ENCODE measurements around the gene STAT1. TPM values are rescaled to one million over a fixed set of nuclear protein-coding genes. Genes with fewer than 3 reads are reported as not detected.

The STAT1 gene
- total RNA-seq, 4 donors from 2014 or later: 46.5 to 108 (median 67.2) TPM

- Histone ChIP-seq H3K36me3 (no peaks in the 10 kb centered on the region), H3K4me1 (no peaks in the 10 kb centered on the region), H3K27me3 (no peaks in the 10 kb centered on the region), H3K9me3 (no peaks in the 10 kb centered on the region), H3K27ac (no peak overlapping the region), H3K4me3 (no peak overlapping the region)
- no peak for TF ChIP-seq CTCF (IDR thresholded peaks at IDR 0.05)
- TF ChIP-seq POLR2A (IDR thresholded peaks at IDR 0.05): no peak
- DNase-seq: no peak
Observed at GRCh38 chr2:191031256-191031655, 17.3 kb upstream of the STAT1 start.

- Histone ChIP-seq H3K27me3 (no peaks in the 10 kb centered on the region), H3K4me1 (no peaks in the 10 kb centered on the region), H3K27ac (no peak overlapping the region), H3K9me3 (no peaks in the 10 kb centered on the region), H3K36me3 (no peaks in the 10 kb centered on the region), H3K4me3 (no peak overlapping the region)
- DNase-seq: no peak
- TF ChIP-seq POLR2A (IDR thresholded peaks at IDR 0.05) (no peak), CTCF (IDR thresholded peaks at IDR 0.05) (peak; percentile 61 to 71 (median 66))
Observed at GRCh38 chr2:191030521-191031154, 16.7 kb upstream of the STAT1 start.

- Histone ChIP-seq H3K27ac (peak overlapping the region in 1 of 4 donors; percentile 2), H3K9me3 (no peaks in the 10 kb centered on the region), H3K4me1 (no peaks in the 10 kb centered on the region), H3K36me3 (no peaks in the 10 kb centered on the region), H3K27me3 (no peaks in the 10 kb centered on the region), H3K4me3 (no peak overlapping the region)
- TF ChIP-seq POLR2A (IDR thresholded peaks at IDR 0.05): no peak
- TF ChIP-seq CTCF (IDR thresholded peaks at IDR 0.05): no peak
- DNase-seq: no peak
Observed at GRCh38 chr2:191029280-191029950, 15.4 kb upstream of the STAT1 start.

GRCh38 chr2:191026377-191026776 lies 12.4 kb upstream of the STAT1 start:
- H3K4me1 ChIP-seq: peaks cover 0 to 4% (median 0%) of the 10 kb centered on the region in 4 donors
- no peaks in the 10 kb centered on the region for H3K27me3 ChIP-seq
- no peak for TF ChIP-seq CTCF (IDR thresholded peaks at IDR 0.05)
- TF ChIP-seq POLR2A (IDR thresholded peaks at IDR 0.05): no peak
- no peak for DNase-seq
- H3K4me3 ChIP-seq: no peak overlapping the region
- H3K27ac ChIP-seq: no peak overlapping the region
- no peaks in the 10 kb centered on the region for H3K9me3 ChIP-seq
- H3K36me3 ChIP-seq: no peaks in the 10 kb centered on the region

- H3K4me1 ChIP-seq: peaks cover 0 to 9% (median 0%) of the 10 kb centered on the region in 4 donors
- H3K27me3 ChIP-seq: no peaks in the 10 kb centered on the region
- no peak for DNase-seq
- no peaks in the 10 kb centered on the region for H3K36me3 ChIP-seq
- H3K4me3 ChIP-seq: no peak overlapping the region
- H3K27ac ChIP-seq: no peak overlapping the region
- no peak for TF ChIP-seq CTCF (IDR thresholded peaks at IDR 0.05)
- no peak for TF ChIP-seq POLR2A (IDR thresholded peaks at IDR 0.05)
- H3K9me3 ChIP-seq: no peaks in the 10 kb centered on the region
Observed at GRCh38 chr2:191025135-191025534, 11.2 kb upstream of the STAT1 start.
